HCT116 (cell line): ENCODE data around the gene WNT5B. TPM values are rescaled to one million over a fixed set of nuclear protein-coding genes. Genes with fewer than 3 reads are reported as not detected.

Experiments used
- ATAC-seq: fragments of 200-7000 bp; cut with Tn5 transposase; 2 replicates; pipeline ENCODE4 v1.9.1; 2020; ENCODE audit warnings: mild to moderate bottlenecking, moderate library complexity
- BruUV-seq: library from RNA; stranded (reverse); fragments of 400-500 nt; replicated peaks from 2 replicates; lab custom pipeline; 2021; lab: Mats Ljungman, UMichigan
- CTCF ChIA-PET: fragments of 300-600 bp; sonication (Branson Sonifier 250); formaldehyde crosslinking; loops from one replicate; lab custom pipeline; 2021; ENCODE audit warnings: antibody characterized with exemption; lab: Charles Lee
- POLR2A ChIA-PET: fragments of 300-600, 350-600 bp; sonication (Branson Sonifier 250); formaldehyde crosslinking; loops from one replicate; lab custom pipeline; 2021; ENCODE audit warnings: antibody characterized with exemption; lab: Charles Lee
- RAD21 ChIA-PET, 2 experiments: fragments of 300-600 bp; sonication (Branson Sonifier 250); formaldehyde crosslinking; loops; one replicate each; lab custom pipeline; 2023; ENCODE audit warnings: low total read pairs in 2 of 2; ENCODE audit not compliant: uncharacterized antibody in 2 of 2, unreplicated experiment in 2 of 2, low non-redundant PET in 1 of 2; lab: Charles Lee
- DNase-seq: peaks from one replicate; pipeline ENCODE4 v3.0.0-alpha.2; 2010; ENCODE audit warnings: low read depth, low spot score
- H2AFZ ChIP-seq: fragments of 200-600 bp; shearing (Covaris generic), sonication (generic); 2 replicates; pipeline ENCODE4 v1.6.1; 2017; ENCODE audit warnings: low read depth, mixed run types, mixed read lengths, antibody characterized with exemption, low read length; ENCODE audit not compliant: poor library complexity, severe bottlenecking
- H3K27ac ChIP-seq: 2 replicates; pipeline ENCODE4 v1.5.1; 2012; ENCODE audit warnings: low read depth, low read length
- H3K27me3 ChIP-seq: fragments of 200-600 bp; sonication (generic); 2 replicates; pipeline ENCODE4 v1.6.1; 2016; ENCODE audit warnings: mixed run types, low read length, mixed read lengths; ENCODE audit not compliant: insufficient read depth
- H3K36me3 ChIP-seq, 2 experiments: fragments of 200-500 bp in 1 of 2; fragments of 200-600 bp in 1 of 2; sonication (Bioruptor generic) in 1 of 2; sonication (generic) in 1 of 2; 2 replicates each; pipeline versions ENCODE4 v1.5.1 to v1.6.1; 2014 to 2016; ENCODE audit warnings: low read length in 2 of 2, inconsistent platforms in 1 of 2, mixed read lengths in 1 of 2, mixed run types in 1 of 2; ENCODE audit not compliant: insufficient read depth in 2 of 2, control insufficient read depth in 1 of 2
- H3K4me1 ChIP-seq, 2 experiments: fragments of 200-600 bp in 1 of 2; sonication (generic) in 1 of 2; 2 replicates each; pipeline versions ENCODE4 v1.5.1 to v1.6.1; 2012 to 2017; ENCODE audit warnings: low read length in 2 of 2, inconsistent platforms in 1 of 2, mild to moderate bottlenecking in 1 of 2, mixed read lengths in 1 of 2, mixed run types in 1 of 2, moderate library complexity in 1 of 2; ENCODE audit not compliant: insufficient read depth in 2 of 2, control insufficient read depth in 1 of 2
- H3K4me2 ChIP-seq: fragments of 200-600 bp; sonication (generic); 2 replicates; pipeline ENCODE4 v1.6.1; 2017; ENCODE audit warnings: mixed run types, low read length, mixed read lengths
- H3K4me3 ChIP-seq, 2 experiments: fragments of 200-600 bp in 1 of 2; sonication (generic) in 1 of 2; replicated peaks in 1 of 2; 2 replicates each; pipeline ENCODE4 v1.5.1; 2011 to 2016; ENCODE audit warnings: low read length in 2 of 2, control low read depth in 1 of 2, low read depth in 1 of 2, mild to moderate bottlenecking in 1 of 2, mixed read lengths in 1 of 2, mixed run types in 1 of 2
- H3K79me2 ChIP-seq: fragments of 200-600 bp; sonication (generic); 2 replicates; pipeline ENCODE4 v1.6.1; 2017; ENCODE audit warnings: mild to moderate bottlenecking, mixed run types, low read length, moderate library complexity, mixed read lengths; ENCODE audit not compliant: insufficient read depth
- H3K9ac ChIP-seq: fragments of 200-600 bp; sonication (generic); 2 replicates; pipeline ENCODE4 v1.6.1; 2016; ENCODE audit warnings: low read length, mixed read lengths
- H3K9me2 ChIP-seq: fragments of 200-600 bp; sonication (generic), shearing (Covaris generic); 2 replicates; pipeline ENCODE4 v1.6.1; 2017; ENCODE audit warnings: mixed run types, mild to moderate bottlenecking, moderate library complexity; ENCODE audit not compliant: insufficient read depth
- H3K9me3 ChIP-seq, 2 experiments: fragments of 200-500 bp in 1 of 2; fragments of 200-600 bp in 1 of 2; sonication (Bioruptor generic) in 1 of 2; sonication (generic) in 1 of 2; 2 replicates each; pipeline ENCODE4 v1.6.1; 2014 to 2017; ENCODE audit warnings: low read length in 2 of 2, mixed read lengths in 2 of 2, inconsistent platforms in 1 of 2, low read depth in 1 of 2, mild to moderate bottlenecking in 1 of 2, mixed run types in 1 of 2, moderate library complexity in 1 of 2; ENCODE audit not compliant: control insufficient read depth in 1 of 2, insufficient read depth in 1 of 2
- H4K20me1 ChIP-seq: fragments of 200-600 bp; sonication (generic), shearing (Covaris generic); 2 replicates; pipeline ENCODE4 v1.6.1; 2017; ENCODE audit warnings: mixed run types, mild to moderate bottlenecking, moderate library complexity; ENCODE audit not compliant: insufficient read depth
- ATF3 ChIP-seq: IDR thresholded peaks from 2 replicates; pipeline ENCODE4 v1.6.1; 2012
- CBX3 ChIP-seq: IDR thresholded peaks from 2 replicates; pipeline ENCODE4 v1.6.1; 2012; ENCODE audit warnings: low read depth
- CEBPB ChIP-seq: IDR thresholded peaks from 2 replicates; pipeline ENCODE4 v1.6.1; 2012; ENCODE audit warnings: low read depth
- EGR1 ChIP-seq: IDR thresholded peaks from 2 replicates; pipeline ENCODE4 v1.6.1; 2012; ENCODE audit warnings: low read depth
- EZH2phosphoT487 ChIP-seq: fragments of 200-600 bp; IDR thresholded peaks from 2 replicates; pipeline ENCODE4 v1.6.1; 2018; ENCODE audit warnings: antibody characterized with exemption, borderline replicate concordance
- FOSL1 ChIP-seq: IDR thresholded peaks from 2 replicates; pipeline ENCODE4 v1.6.1; 2012; ENCODE audit warnings: low read depth
- MAX ChIP-seq: IDR thresholded peaks from 2 replicates; pipeline ENCODE4 v1.6.1; 2012
- POLR2A ChIP-seq: IDR thresholded peaks from 2 replicates; pipeline ENCODE4 v1.7.0; 2011; ENCODE audit warnings: borderline replicate concordance; ENCODE audit not compliant: insufficient read depth, insufficient read length; ENCODE audit errors: extremely low read depth
- POLR2AphosphoS5 ChIP-seq: IDR thresholded peaks from 2 replicates; pipeline ENCODE4 v1.6.1; 2011; ENCODE audit warnings: mild to moderate bottlenecking, low read depth, low read length, moderate library complexity
- RAD21 ChIP-seq: IDR thresholded peaks from 2 replicates; pipeline ENCODE4 v1.6.1; 2012; ENCODE audit warnings: low read depth, mild to moderate bottlenecking
- SIN3A ChIP-seq: IDR thresholded peaks from 2 replicates; pipeline ENCODE4 v1.6.1; 2012; ENCODE audit warnings: low read depth
- SP1 ChIP-seq: IDR thresholded peaks from 2 replicates; pipeline ENCODE4 v1.6.1; 2012; ENCODE audit warnings: low read depth
- SRF ChIP-seq: IDR thresholded peaks from 2 replicates; pipeline ENCODE4 v1.6.1; 2012; ENCODE audit warnings: low read depth
- TCF7L2 ChIP-seq: IDR thresholded peaks from 2 replicates; pipeline ENCODE4 v1.7.0; 2011; ENCODE audit warnings: borderline replicate concordance, inconsistent platforms; ENCODE audit not compliant: insufficient read depth, insufficient read length; ENCODE audit errors: extremely low read depth
- ZBTB33 ChIP-seq: IDR thresholded peaks from 2 replicates; pipeline ENCODE4 v1.6.1; 2011; ENCODE audit warnings: mild to moderate bottlenecking, low read length, moderate library complexity; ENCODE audit not compliant: insufficient replicate concordance; ENCODE audit errors: extremely low read depth
- intact Hi-C: fragments of 100-400 bp; cut with micrococcal nuclease; formaldehyde crosslinking; loops from 2 replicates; pipeline ENCODE4 v1.10.0; 2022
- total RNA-seq: library from RNA; stranded (reverse); gene quantifications from one replicate; pipeline ENCODE4 v1.2.1, GENCODE V29; 2021; ENCODE audit not compliant: unreplicated experiment

WNT5B gene
- total RNA-seq, 1 experiment from 2014 or later, result 0.52 TPM

- Histone ChIP-seq H4K20me1 (no peaks in the 10 kb centered on the region), H3K4me3 (no peak overlapping the region), H3K9me3 (no peaks in the 10 kb centered on the region), H3K4me2 (no peak overlapping the region), H3K36me3 (no peaks in the 10 kb centered on the region), H3K27me3 (no peaks in the 10 kb centered on the region), H3K27ac (no peak overlapping the region), H3K9me2 (no peaks in the 10 kb centered on the region), H2AFZ (no peak overlapping the region), H3K79me2 (no peaks in the 10 kb centered on the region), H3K9ac (no peak overlapping the region), H3K4me1 (peaks cover 0 to under 1% of the 10 kb centered on the region in 2 experiments; a peak in 1 of 4 replicates)
- BruUV-seq, result no TSS peak
- no peak for ATAC-seq
- ChIA-PET CTCF (interaction anchor here (1.0 to 1.3 kb wide), 2 partner anchors 9 to 22 kb away, joined by 4 read pairs; no protein-coding TSS in a partner anchor), POLR2A (no interaction called here), RAD21 (no interaction called here)
- TF ChIP-seq ATF3 (no peak), CBX3 (no peak), EZH2phosphoT487 (no peak), FOSL1 (no peak), TCF7L2 (no peak), CEBPB (no peak), MAX (no peak), RAD21 (no peak), SRF (no peak)
- DNase-seq, result no peak
- intact Hi-C loops, result no loop called here
Measured at GRCh38 chr12:1611803-1612572, 17.0 kb upstream of the WNT5B start.

DNA sequence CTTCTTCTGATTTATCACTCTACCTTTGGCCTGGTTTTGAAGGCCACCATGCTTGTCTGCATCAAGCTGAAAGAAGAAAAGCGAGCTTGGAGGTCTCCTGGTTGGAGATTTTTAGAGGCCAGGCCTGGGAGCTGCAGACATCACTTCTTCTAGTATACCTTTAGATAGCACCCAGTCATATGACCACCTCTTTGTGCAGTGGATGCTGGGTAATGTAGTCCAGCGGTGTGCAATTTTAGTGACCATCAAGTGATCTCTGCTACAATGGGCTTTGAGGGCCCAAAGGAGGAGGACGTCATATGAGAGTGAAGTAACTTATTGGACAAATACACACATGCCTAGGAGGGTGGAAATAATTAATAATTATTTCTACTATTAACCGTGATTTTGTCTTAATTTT is 15.2 kb upstream of the WNT5B start:
- H4K20me1 ChIP-seq, result no peaks in the 10 kb centered on the region
- intact Hi-C loops, result no loop called here
- no peaks in the 10 kb centered on the region for H3K27me3 ChIP-seq
- no peak overlapping the region for H3K9ac ChIP-seq
- TF ChIP-seq RAD21 (no peak), SP1 (no peak), SIN3A (no peak), POLR2A (no peak), FOSL1 (no peak), POLR2AphosphoS5 (no peak), ZBTB33 (no peak), MAX (no peak), TCF7L2 (no peak), EGR1 (no peak), CEBPB (no peak)
- ChIA-PET POLR2A (no interaction called here), RAD21 (no interaction called here), CTCF (no interaction called here)
- no peak overlapping the region for H2AFZ ChIP-seq
- no TSS peak for BruUV-seq
- peak; percentile 77; the same call in 1 of the 2 replicates for ATAC-seq
- H3K4me1 ChIP-seq, result no peaks in the 10 kb centered on the region
- no peak overlapping the region for H3K27ac ChIP-seq
- no peaks in the 10 kb centered on the region for H3K36me3 ChIP-seq
- H3K9me3 ChIP-seq, result no peaks in the 10 kb centered on the region
- no peak for DNase-seq
- no peaks in the 10 kb centered on the region for H3K9me2 ChIP-seq
- H3K4me3 ChIP-seq, result no peak overlapping the region
- H3K4me2 ChIP-seq, result no peak overlapping the region
- no peaks in the 10 kb centered on the region for H3K79me2 ChIP-seq
